ENCODE results near the gene RNU4-1. TPM values are rescaled to one million over a fixed set of nuclear protein-coding genes. Genes with fewer than 3 reads are reported as not detected.

The RNU4-1 gene
- total RNA-seq, 3 donors from 2014 or later, result under 0.01 TPM; not detected in 1

GRCh38 chr12:120283318-120283717, 9.7 kb downstream of the RNU4-1 start:
- TF ChIP-seq POLR2A (IDR thresholded peaks at IDR 0.05) (no peak), CTCF (IDR thresholded peaks at IDR 0.05) (no peak), POLR2AphosphoS5 (IDR thresholded peaks at IDR 0.05) (no peak)
- H3K27ac ChIP-seq, result no peak overlapping the region
- H3K36me3 ChIP-seq, result no peaks in the 10 kb centered on the region
- H3K9me3 ChIP-seq, result no peaks in the 10 kb centered on the region
- H3K4me1 ChIP-seq, result no peaks in the 10 kb centered on the region
- H3K27me3 ChIP-seq, result no peaks in the 10 kb centered on the region
- H3K4me3 ChIP-seq, result no peak overlapping the region
- intact Hi-C loops (cut with DNase I; ENCODE audit: low total_unique reads), result no loop called here
- DNase-seq (ENCODE audit: low spot score in 2 of 2), result no peak

- no peaks in the 10 kb centered on the region for H3K36me3 ChIP-seq
- DNase-seq (ENCODE audit: low spot score in 2 of 2), result no peak
- TF ChIP-seq POLR2A (IDR thresholded peaks at IDR 0.05) (no peak), CTCF (IDR thresholded peaks at IDR 0.05) (no peak), POLR2AphosphoS5 (IDR thresholded peaks at IDR 0.05) (no peak)
- no peaks in the 10 kb centered on the region for H3K27me3 ChIP-seq
- no peak overlapping the region for H3K27ac ChIP-seq
- no peaks in the 10 kb centered on the region for H3K9me3 ChIP-seq
- intact Hi-C loops (cut with DNase I; ENCODE audit: low total_unique reads), result no loop called here
- no peak overlapping the region for H3K4me3 ChIP-seq
- H3K4me1 ChIP-seq, result no peaks in the 10 kb centered on the region
Observed at GRCh38 chr12:120278137-120279069, 14.6 kb downstream of the RNU4-1 start.

- TF ChIP-seq POLR2A (IDR thresholded peaks at IDR 0.05), result no peak
- TF ChIP-seq POLR2AphosphoS5 (IDR thresholded peaks at IDR 0.05), result no peak
- TF ChIP-seq CTCF (IDR thresholded peaks at IDR 0.05), result no peak
- intact Hi-C loops (cut with DNase I; ENCODE audit: low total_unique reads), result no loop called here
Observed at GRCh38 chr12:120276734-120277133, 16.3 kb downstream of the RNU4-1 start.

GRCh38 chr12:120267736-120268135, 25.3 kb downstream of the RNU4-1 start:
- intact Hi-C loops (cut with DNase I; ENCODE audit: low total_unique reads), result loop anchor here (5.0 kb wide), 1 partner anchor 35 kb away; no protein-coding TSS in a partner anchor
- no peak for TF ChIP-seq POLR2A (IDR thresholded peaks at IDR 0.05)
- no peak for TF ChIP-seq POLR2AphosphoS5 (IDR thresholded peaks at IDR 0.05)
- TF ChIP-seq CTCF (IDR thresholded peaks at IDR 0.05), result no peak
- no peak for DNase-seq (ENCODE audit: low spot score in 2 of 2)

More at GRCh38 chr12:120276734-120277133, 16.3 kb downstream of the RNU4-1 start:
- no peaks in the 10 kb centered on the region for H3K4me1 ChIP-seq
- H3K27ac ChIP-seq, result no peak overlapping the region
- H3K36me3 ChIP-seq, result no peaks in the 10 kb centered on the region
- DNase-seq (ENCODE audit: low spot score in 2 of 2), result no peak
- H3K4me3 ChIP-seq, result no peak overlapping the region
- no peaks in the 10 kb centered on the region for H3K27me3 ChIP-seq
- H3K9me3 ChIP-seq, result no peaks in the 10 kb centered on the region

More at GRCh38 chr12:120267736-120268135, 25.3 kb downstream of the RNU4-1 start:
- peaks cover 5 to 16% of the 10 kb centered on the region in 2 donors for H3K4me1 ChIP-seq
- H3K27me3 ChIP-seq, result no peaks in the 10 kb centered on the region
- no peak overlapping the region for H3K4me3 ChIP-seq
- H3K27ac ChIP-seq, result no peak overlapping the region
- no peaks in the 10 kb centered on the region for H3K36me3 ChIP-seq
- H3K9me3 ChIP-seq, result no peaks in the 10 kb centered on the region

Measured in breast epithelium (tissue), 4 donors.